Trophoblast cell (in vitro differentiated cells and primary cell): ENCODE results near the gene CXCL8.
A peak's percentile ranks its signal among the peaks of the same experiment; 100 is the strongest.

Experiments used
- DNase-seq, 2 donors: peaks; one replicate each; pipeline ENCODE4 v3.0.0-alpha.2; 2016
- H2AFZ ChIP-seq: 2 replicates; pipeline ENCODE4 v1.6.1; 2013; ENCODE audit warnings: low read length, moderate library complexity, mild to moderate bottlenecking; ENCODE audit not compliant: insufficient read depth, poor library complexity
- H2AK5ac ChIP-seq: 2 replicates; pipeline ENCODE4 v1.6.1; 2013; ENCODE audit warnings: mild to moderate bottlenecking, low read length
- H2BK120ac ChIP-seq: 2 replicates; pipeline ENCODE4 v1.6.1; 2013; ENCODE audit warnings: low read length, mild to moderate bottlenecking, moderate library complexity; ENCODE audit not compliant: insufficient read depth, poor library complexity
- H2BK12ac ChIP-seq: 2 replicates; pipeline ENCODE4 v1.6.1; 2013; ENCODE audit warnings: mild to moderate bottlenecking, low read length, moderate library complexity
- H2BK5ac ChIP-seq: 2 replicates; pipeline ENCODE4 v1.6.1; 2013; ENCODE audit warnings: low read length, low read depth, moderate library complexity, mild to moderate bottlenecking; ENCODE audit not compliant: poor library complexity
- H3K14ac ChIP-seq: 2 replicates; pipeline ENCODE4 v1.6.1; 2013; ENCODE audit warnings: mild to moderate bottlenecking, low read length
- H3K18ac ChIP-seq: 2 replicates; pipeline ENCODE4 v1.6.1; 2013; ENCODE audit warnings: mild to moderate bottlenecking, low read length
- H3K23ac ChIP-seq: 2 replicates; pipeline ENCODE4 v1.6.1; 2013; ENCODE audit warnings: low read length
- H3K27ac ChIP-seq: 2 replicates; pipeline ENCODE4 v1.5.1; 2013; ENCODE audit warnings: low read depth, mild to moderate bottlenecking, inconsistent platforms, low read length, moderate library complexity
- H3K27me3 ChIP-seq: 2 replicates; pipeline ENCODE4 v1.6.1; 2013; ENCODE audit warnings: inconsistent platforms, mild to moderate bottlenecking, low read length, moderate library complexity; ENCODE audit not compliant: insufficient read depth
- H3K36me3 ChIP-seq, 2 experiments: 1 replicate in 1 of 2; 2 replicates in 1 of 2; pipeline ENCODE4 v1.6.1; 2013; ENCODE audit warnings: low read length in 2 of 2, mild to moderate bottlenecking in 2 of 2, moderate library complexity in 1 of 2; ENCODE audit not compliant: insufficient read depth in 2 of 2, control insufficient read depth in 1 of 2
- H3K4ac ChIP-seq: 2 replicates; pipeline ENCODE4 v1.6.1; 2013; ENCODE audit warnings: low read depth, mild to moderate bottlenecking, low read length, moderate library complexity
- H3K4me1 ChIP-seq, 2 experiments: 1 replicate in 1 of 2; 2 replicates in 1 of 2; pipeline ENCODE4 v1.6.1; 2013; ENCODE audit warnings: low read length in 2 of 2, mild to moderate bottlenecking in 2 of 2, moderate library complexity in 1 of 2; ENCODE audit not compliant: insufficient read depth in 2 of 2, control insufficient read depth in 1 of 2
- H3K4me2 ChIP-seq: 2 replicates; pipeline ENCODE4 v1.6.1; 2013; ENCODE audit warnings: inconsistent platforms, mild to moderate bottlenecking, low read length, moderate library complexity
- H3K4me3 ChIP-seq: 2 replicates; pipeline ENCODE4 v1.5.1; 2013; ENCODE audit warnings: mild to moderate bottlenecking, low read depth, low read length, inconsistent platforms
- H3K79me1 ChIP-seq: one replicate; pipeline ENCODE4 v1.6.1; 2013; ENCODE audit warnings: low read length
- H3K79me2 ChIP-seq: 2 replicates; pipeline ENCODE4 v1.6.1; 2013; ENCODE audit warnings: low read length, mild to moderate bottlenecking; ENCODE audit not compliant: control insufficient read depth, insufficient read depth, poor library complexity
- H3K9ac ChIP-seq: 2 replicates; pipeline ENCODE4 v1.6.1; 2013; ENCODE audit warnings: mild to moderate bottlenecking, low read length
- H3K9me3 ChIP-seq: 2 replicates; pipeline ENCODE4 v1.6.1; 2013; ENCODE audit warnings: low read depth, mild to moderate bottlenecking, control low read depth, inconsistent platforms, low read length; ENCODE audit not compliant: insufficient read depth
- H4K12ac ChIP-seq: 2 replicates; pipeline ENCODE4 v1.6.1; 2013; ENCODE audit warnings: low read depth, mild to moderate bottlenecking, low read length, moderate library complexity
- H4K8ac ChIP-seq: 2 replicates; pipeline ENCODE4 v1.6.1; 2013; ENCODE audit warnings: low read depth, mild to moderate bottlenecking, low read length, moderate library complexity
- H4K91ac ChIP-seq: one replicate; pipeline ENCODE4 v1.6.1; 2013; ENCODE audit warnings: low read depth, mild to moderate bottlenecking, low read length, moderate library complexity
- WGBS: extraction: QIAGEN DNeasy Blood & Tissue Kit; methylation state at CpG from one replicate; pipeline ENCODE4 v1.1.7; 2013; ENCODE audit warnings: missing lambda C conversion rate; ENCODE audit not compliant: insufficient read length, insufficient coverage; ENCODE audit errors: extremely low coverage; 5-methylcytosine and 5-hydroxymethylcytosine counted together

Gene CXCL8

DNA sequence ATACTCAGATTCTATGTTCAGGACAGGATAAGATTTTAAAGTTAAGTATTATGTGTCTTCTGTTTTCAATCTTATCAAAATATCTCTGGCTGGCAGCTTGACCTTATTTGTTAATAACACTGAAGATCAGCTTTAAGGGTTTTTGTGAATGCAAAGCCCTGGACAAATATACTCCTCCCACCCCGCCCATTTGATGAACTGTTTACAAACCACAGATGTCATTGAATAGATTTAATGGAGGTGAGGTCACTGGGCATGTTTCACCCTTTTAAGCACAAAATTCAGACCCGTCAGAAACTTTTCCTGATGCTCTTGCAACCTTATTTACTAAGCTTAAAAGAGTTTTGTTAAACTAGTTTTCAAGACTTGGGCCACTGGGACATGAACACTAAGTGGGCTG, 10.1 kb upstream of the CXCL8 start:
- H3K36me3 ChIP-seq = no peaks in the 10 kb centered on the region
- no peak overlapping the region for H3K4me3 ChIP-seq
- no peak overlapping the region for H2BK12ac ChIP-seq
- no peak overlapping the region for H2BK5ac ChIP-seq
- no peak overlapping the region for H2AK5ac ChIP-seq
- H3K27me3 ChIP-seq = no peaks in the 10 kb centered on the region
- no peak overlapping the region for H3K23ac ChIP-seq
- no peak for DNase-seq
- no peak overlapping the region for H2AFZ ChIP-seq
- no peak overlapping the region for H3K14ac ChIP-seq
- H3K79me1 ChIP-seq = peaks cover 10% of the 10 kb centered on the region
- H3K79me2 ChIP-seq = no peaks in the 10 kb centered on the region
- no peak overlapping the region for H3K4ac ChIP-seq
- WGBS = no CpG with 5 or more reads among the region's 2 CpGs
- H3K4me2 ChIP-seq = no peak overlapping the region
- H4K91ac ChIP-seq = no peak overlapping the region
- H2BK120ac ChIP-seq = no peak overlapping the region
- peaks cover 8 to 9% of the 10 kb centered on the region in 2 experiments for H3K4me1 ChIP-seq
- H4K8ac ChIP-seq = no peak overlapping the region
- H3K9me3 ChIP-seq = no peaks in the 10 kb centered on the region
- H3K18ac ChIP-seq = no peak overlapping the region
- no peak overlapping the region for H3K9ac ChIP-seq
- no peak overlapping the region for H4K12ac ChIP-seq
- H3K27ac ChIP-seq = no peak overlapping the region

DNA sequence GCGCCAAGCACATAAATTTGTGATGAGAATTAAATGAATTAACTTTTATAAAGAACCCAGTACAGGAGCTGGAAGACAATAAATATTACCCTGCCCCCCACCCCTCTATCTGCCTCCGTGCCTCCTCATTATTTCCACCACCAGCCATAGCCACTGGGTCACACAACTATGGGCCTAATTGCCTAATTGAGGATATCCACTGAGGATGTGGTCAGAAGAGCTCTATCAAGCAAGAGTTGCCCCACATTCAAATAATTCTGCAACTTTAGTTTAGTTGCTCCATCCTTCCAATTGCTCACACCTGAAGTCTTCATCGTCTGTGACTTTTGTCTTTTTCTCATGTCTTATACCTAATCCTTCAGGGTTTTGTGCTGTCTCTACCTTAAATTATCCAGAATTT, 9.5 kb upstream of the CXCL8 start:
- H3K4me3 ChIP-seq = no peak overlapping the region
- no peak overlapping the region for H3K4ac ChIP-seq
- H3K14ac ChIP-seq = no peak overlapping the region
- no peaks in the 10 kb centered on the region for H3K36me3 ChIP-seq
- no peaks in the 10 kb centered on the region for H3K27me3 ChIP-seq
- no peak overlapping the region for H2AFZ ChIP-seq
- H3K23ac ChIP-seq = no peak overlapping the region
- H3K27ac ChIP-seq = no peak overlapping the region
- no peak overlapping the region for H2BK120ac ChIP-seq
- no peak overlapping the region for H2AK5ac ChIP-seq
- no peak overlapping the region for H3K9ac ChIP-seq
- H2BK5ac ChIP-seq = no peak overlapping the region
- H2BK12ac ChIP-seq = no peak overlapping the region
- H4K12ac ChIP-seq = no peak overlapping the region
- no peak overlapping the region for H3K4me2 ChIP-seq
- peaks cover 8 to 9% of the 10 kb centered on the region in 2 experiments for H3K4me1 ChIP-seq
- WGBS = no CpG with 5 or more reads among the region's 3 CpGs
- no peaks in the 10 kb centered on the region for H3K9me3 ChIP-seq
- no peak overlapping the region for H4K91ac ChIP-seq
- H3K18ac ChIP-seq = no peak overlapping the region
- no peak overlapping the region for H4K8ac ChIP-seq
- H3K79me2 ChIP-seq = no peaks in the 10 kb centered on the region
- no peak for DNase-seq
- peaks cover 10% of the 10 kb centered on the region for H3K79me1 ChIP-seq

DNA sequence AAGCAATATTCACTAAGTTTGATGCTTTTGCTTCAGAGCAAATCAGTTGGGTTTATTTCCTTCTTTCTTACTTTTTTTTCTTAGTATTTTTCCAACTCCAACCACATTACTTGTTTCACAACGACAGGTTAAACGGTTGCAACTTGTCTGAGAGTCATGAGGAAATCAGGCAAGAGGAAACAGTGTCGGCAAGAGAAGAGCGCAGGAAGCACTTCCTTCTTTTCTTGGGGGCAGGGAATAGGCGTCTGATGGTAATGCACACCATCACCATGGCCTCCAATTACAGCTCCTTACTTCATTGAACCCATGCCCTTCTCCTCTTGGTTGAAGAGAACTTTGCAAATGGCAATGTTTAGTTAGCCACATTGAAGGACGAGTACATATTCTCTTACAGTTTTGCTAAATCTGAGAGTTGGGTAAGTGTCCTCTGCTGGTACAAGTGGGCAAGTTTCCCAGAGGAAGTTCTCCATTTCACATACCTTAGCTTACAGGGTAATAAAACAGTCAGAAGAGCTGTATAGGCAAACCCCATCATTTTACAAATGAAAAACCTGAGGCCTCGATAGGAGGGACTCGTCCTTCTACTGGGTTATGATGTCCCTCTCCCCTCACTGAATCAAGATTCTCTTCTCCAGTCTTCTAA, 8.3 kb upstream of the CXCL8 start:
- Histone ChIP-seq H2AK5ac (no peak overlapping the region), H3K36me3 (no peaks in the 10 kb centered on the region), H4K12ac (no peak overlapping the region), H2BK5ac (no peak overlapping the region), H3K18ac (no peak overlapping the region), H3K9ac (no peak overlapping the region), H2BK120ac (no peak overlapping the region), H3K23ac (no peak overlapping the region), H3K79me2 (no peaks in the 10 kb centered on the region), H3K4me2 (no peak overlapping the region), H3K9me3 (no peaks in the 10 kb centered on the region), H4K91ac (no peak overlapping the region), H3K27me3 (no peaks in the 10 kb centered on the region), H2BK12ac (no peak overlapping the region), H3K27ac (no peak overlapping the region), H4K8ac (no peak overlapping the region), H3K4ac (no peak overlapping the region), H3K4me3 (no peak overlapping the region), H3K14ac (no peak overlapping the region), H2AFZ (no peak overlapping the region), H3K79me1 (peaks cover 2% of the 10 kb centered on the region), H3K4me1 (peaks cover 3 to 4% of the 10 kb centered on the region in 2 experiments)
- peak in 1 of 2 donors; percentile 18 for DNase-seq
- no CpG with 5 or more reads among the region's 8 CpGs for WGBS

DNA sequence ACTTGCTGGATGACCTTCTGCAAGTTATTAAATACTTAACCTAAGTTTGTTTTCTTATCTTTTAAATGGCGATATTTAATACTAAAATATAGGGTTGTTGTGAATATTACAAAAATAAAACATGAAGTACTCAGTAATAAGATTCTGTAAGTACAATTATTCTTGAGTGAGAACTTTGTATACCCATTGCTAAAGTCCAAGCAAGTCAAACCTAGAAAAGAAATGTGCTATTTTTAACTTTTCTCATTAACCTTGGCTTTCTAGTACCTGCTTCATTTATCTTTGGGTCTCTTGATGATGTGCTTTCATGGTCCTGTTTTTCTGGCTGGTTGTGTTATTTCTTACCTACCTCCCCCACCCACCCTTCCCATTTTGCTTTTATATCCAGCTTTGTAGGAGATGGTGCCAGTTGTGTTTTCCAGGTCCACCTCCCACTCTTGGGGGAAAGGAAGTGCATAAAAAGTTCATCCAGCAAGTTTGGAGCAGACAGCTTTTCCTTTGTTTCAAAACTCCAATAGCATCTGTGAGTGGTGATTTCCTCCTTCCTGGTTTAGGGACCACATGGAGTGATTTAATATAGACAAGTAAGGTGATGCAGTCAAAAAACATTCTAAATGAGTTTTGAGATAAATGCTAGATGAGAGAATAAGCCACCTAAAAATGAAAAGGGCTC, 7.5 kb upstream of the CXCL8 start:
- H2AK5ac ChIP-seq = no peak overlapping the region
- H2BK12ac ChIP-seq = no peak overlapping the region
- H3K4me1 ChIP-seq = no peaks in the 10 kb centered on the region
- no CpG with 5 or more reads among the region's 1 CpG for WGBS
- H3K9ac ChIP-seq = no peak overlapping the region
- H3K27me3 ChIP-seq = no peaks in the 10 kb centered on the region
- no peak overlapping the region for H3K4me3 ChIP-seq
- H3K36me3 ChIP-seq = no peaks in the 10 kb centered on the region
- no peak overlapping the region for H3K18ac ChIP-seq
- DNase-seq = no peak
- H2AFZ ChIP-seq = no peak overlapping the region
- H2BK5ac ChIP-seq = no peak overlapping the region
- no peak overlapping the region for H3K4ac ChIP-seq
- H3K79me1 ChIP-seq = no peaks in the 10 kb centered on the region
- H4K8ac ChIP-seq = no peak overlapping the region
- no peak overlapping the region for H3K23ac ChIP-seq
- H4K12ac ChIP-seq = no peak overlapping the region
- no peak overlapping the region for H2BK120ac ChIP-seq
- no peak overlapping the region for H3K14ac ChIP-seq
- no peaks in the 10 kb centered on the region for H3K9me3 ChIP-seq
- no peaks in the 10 kb centered on the region for H3K79me2 ChIP-seq
- H3K27ac ChIP-seq = no peak overlapping the region
- no peak overlapping the region for H4K91ac ChIP-seq
- no peak overlapping the region for H3K4me2 ChIP-seq
